ENCODE measurements around the gene ATXN1. TPM values are rescaled to one million over a fixed set of nuclear protein-coding genes. Genes with fewer than 3 reads are reported as not detected.

The ATXN1 gene
- total and polyA plus RNA-seq, 2 of the 8 experiments (the other 6 are each of a cell fraction or from before 2014, with no cell fraction given), result 1.6 to 4.0 TPM

- no peak for TF ChIP-seq CHD7 (IDR thresholded peaks at IDR 0.05; ENCODE audit: insufficient replicate concordance, low read length)
- no peak for TF ChIP-seq CEBPB (IDR thresholded peaks at IDR 0.05; ENCODE audit: low read depth, low read length)
Observed at GRCh38 chr6:16733085-16733484, 28.2 kb downstream of the ATXN1 start (continued).
